ENCODE measurements around the gene STARD6.
"Not testable (repeated sequence)": the region's sequence is repeated elsewhere in the genome, so short reads cannot be mapped to it uniquely, and the experiment has no call there.

STARD6 gene, protein sequence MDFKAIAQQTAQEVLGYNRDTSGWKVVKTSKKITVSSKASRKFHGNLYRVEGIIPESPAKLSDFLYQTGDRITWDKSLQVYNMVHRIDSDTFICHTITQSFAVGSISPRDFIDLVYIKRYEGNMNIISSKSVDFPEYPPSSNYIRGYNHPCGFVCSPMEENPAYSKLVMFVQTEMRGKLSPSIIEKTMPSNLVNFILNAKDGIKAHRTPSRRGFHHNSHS

GRCh38 chr18:54357660-54358494 is at the start of gene STARD6, which contains the start of gene C18orf54:
Gene STARD6 (minus strand): TSS chr18:54357858. CDS start chr18:54354573, 3,285 bp downstream.
Gene C18orf54 (plus strand): TSS chr18:54357906. CDS start chr18:54360573, 2,667 bp downstream.
- peak; percentile 41 for DNase-seq (ENCODE audit: low read depth)

DNA sequence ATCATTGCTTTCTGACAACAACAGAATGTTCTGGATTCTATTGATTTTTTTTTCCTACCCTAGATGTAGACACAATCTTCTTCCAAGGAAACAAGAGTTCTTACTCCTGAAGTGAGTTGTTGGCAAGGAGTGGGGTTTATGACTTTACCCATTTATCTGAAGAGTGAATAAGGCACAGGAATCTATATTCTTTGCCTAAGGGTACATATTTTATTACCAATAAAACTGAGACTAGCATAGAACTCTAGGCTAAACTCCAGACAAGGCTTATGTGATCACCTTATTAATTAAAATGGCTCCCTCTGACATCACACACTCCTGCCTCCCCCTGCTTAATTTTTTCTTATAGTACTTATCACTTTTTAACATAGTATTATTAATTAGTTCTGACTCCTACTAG is 47.6 kb upstream of the STARD6 start:
- DNase-seq (ENCODE audit: low read depth), result no peak

DNA sequence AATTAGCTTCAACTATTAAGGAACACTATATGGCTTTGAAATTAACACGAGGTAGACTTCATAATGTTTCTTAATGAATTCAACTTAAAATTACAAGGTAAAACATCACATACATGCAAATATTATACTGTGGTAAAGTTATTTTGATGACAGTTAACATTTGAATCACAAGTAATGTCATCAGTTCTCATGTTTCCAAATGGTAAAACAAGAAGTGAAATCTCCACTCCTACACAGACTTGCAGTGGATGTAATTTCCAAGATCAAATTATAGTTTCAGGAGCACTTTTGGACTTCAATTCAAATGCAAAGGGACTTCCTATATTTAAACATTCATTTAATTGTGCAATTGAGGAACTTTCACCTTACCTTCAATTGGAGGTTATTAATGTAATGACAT is 39.1 kb upstream of the STARD6 start:
- no peak for DNase-seq (ENCODE audit: low read depth)

DNA sequence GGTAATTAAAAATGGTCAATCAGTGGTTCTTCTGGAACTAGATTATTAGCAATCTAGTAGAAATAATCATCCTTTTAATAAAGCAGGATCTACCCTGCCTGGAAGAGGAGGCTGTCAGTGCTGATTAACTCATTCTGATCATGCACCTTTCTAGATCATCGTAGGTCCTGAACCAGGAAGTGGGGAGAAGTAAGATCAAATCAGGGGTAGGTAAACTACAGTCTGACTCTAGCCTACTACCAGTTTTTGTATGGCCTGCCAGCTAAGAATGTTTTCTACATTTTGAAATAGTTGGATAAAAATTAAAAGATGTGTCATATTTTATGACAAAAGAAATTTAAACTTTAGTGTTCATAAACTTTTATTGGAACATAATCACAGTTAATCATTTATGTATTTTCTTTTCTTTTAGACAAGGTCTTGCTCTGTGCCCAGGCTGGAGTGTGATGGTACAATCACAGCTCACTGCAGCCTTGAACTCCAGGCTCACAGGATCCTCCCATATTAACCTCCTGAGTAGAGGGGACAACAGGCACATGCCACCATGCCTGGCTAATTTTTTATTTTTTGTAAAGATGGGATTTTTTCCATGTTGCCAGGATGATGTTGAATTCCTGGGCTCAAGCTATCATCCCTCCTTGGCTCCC is 36.1 kb upstream of the STARD6 start:
- DNase-seq (ENCODE audit: low read depth), result no peak

DNA sequence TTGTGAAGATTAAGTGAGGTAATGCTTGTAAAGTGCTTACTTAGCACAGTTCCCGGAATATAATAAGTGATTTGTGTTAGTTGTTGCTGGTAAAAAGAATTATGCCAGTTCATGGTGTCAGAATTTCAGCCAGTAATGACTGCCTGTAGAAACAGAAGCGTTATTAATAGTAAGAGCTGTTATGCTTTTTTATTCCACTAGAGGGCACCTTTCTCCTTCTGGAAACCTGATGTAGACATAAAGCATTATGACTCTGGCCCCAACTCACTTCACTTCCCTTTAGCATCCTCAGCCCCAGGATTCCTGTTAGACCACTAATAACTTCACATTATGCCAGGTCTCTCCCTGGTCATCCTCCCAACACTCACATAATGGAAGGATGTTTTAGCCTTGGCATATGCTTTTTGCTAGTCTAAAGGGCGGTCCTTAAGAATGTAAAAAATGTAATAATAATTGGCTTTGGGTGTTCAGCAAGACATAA is 34.9 kb upstream of the STARD6 start:
- DNase-seq (ENCODE audit: low read depth), result peak; percentile 36

GRCh38 chr18:54390838-54391237 is 33.2 kb upstream of the STARD6 start:
- DNase-seq (ENCODE audit: low read depth), result no peak

GRCh38 chr18:54389143-54389505 is 31.5 kb upstream of the STARD6 start:
- no peak for DNase-seq (ENCODE audit: low read depth)

GRCh38 chr18:54388203-54389142 is 30.8 kb upstream of the STARD6 start:
- DNase-seq (ENCODE audit: low read depth), result peak; percentile 61

DNA sequence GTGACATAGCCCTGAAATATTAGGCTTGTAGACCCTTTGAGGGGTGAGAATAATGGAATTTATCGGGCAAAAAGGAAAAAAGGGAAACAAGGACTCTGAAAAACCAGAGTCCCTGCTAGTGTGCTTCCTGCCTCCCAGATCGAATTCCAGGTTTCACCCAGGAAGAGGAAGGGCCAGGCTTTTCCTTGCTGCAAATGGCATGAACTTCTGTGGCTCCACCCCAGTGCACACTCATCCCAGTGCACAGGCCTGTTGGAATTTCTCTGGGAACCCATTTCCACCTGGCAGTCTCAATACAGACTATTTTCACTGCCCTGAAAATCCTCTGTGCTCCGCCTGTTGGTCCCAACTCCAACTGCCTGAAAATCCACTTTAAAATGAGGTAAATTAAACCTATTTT is 30.0 kb upstream of the STARD6 start:
- DNase-seq (ENCODE audit: low read depth), result peak; percentile 9

DNA sequence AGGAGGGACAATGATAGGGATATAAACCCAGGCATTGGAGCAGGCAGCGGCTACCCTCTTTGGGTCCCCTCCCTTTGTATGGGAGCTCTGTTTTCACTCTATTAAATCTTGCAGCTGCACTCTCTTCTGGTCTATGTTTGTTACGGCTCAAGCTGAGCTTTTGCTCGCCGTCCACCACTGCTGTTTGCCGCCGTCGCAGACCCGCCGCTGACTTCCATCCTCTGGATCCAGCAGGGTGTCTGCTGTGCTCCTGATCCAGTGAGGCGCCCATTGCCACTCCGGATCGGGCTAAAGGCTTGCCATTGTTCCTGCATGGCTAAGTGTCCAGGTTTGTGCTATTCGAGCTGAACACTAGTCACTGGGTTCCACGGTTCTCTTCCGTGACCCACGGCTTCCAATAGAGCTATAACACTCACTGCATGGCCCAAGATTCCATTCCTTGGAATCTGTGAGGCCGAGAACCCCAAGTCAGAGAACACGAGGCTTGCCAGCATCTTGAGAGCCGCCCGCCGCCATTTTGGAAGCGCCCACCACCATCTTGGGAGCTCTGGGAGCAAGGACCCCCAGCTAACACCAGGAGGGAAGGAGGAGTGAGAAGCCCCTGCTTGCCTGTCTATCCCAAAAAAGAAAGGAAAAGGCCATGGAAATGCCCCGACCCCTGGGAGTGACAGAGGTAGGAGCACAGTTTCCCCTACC is 29.3 kb upstream of the STARD6 start:
- DNase-seq (ENCODE audit: low read depth), result not testable (repeated sequence)

DNA sequence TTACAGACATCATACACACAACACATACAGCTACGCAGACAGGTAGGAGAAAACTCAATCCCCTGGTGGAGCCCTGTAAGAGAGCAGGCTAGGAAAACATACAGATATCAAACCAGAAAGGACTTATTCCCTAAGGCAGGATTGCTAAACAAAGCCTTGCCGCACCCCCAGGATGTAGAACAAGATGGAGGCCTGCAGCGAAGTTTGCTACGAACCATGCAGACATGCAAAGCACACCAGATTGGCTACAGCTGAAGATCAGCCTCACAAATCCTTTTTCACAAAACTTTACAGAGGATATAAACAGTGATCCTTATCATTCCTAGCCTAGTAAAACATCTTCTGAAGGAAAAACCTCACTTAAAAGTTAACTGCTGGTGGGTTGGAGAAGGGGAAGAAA is 28.4 kb upstream of the STARD6 start:
- no peak for DNase-seq (ENCODE audit: low read depth)

- DNase-seq (ENCODE audit: low read depth), result no peak
These were observed 25.1 kb upstream of the STARD6 start for GRCh38 chr18:54382733-54383252.

GRCh38 chr18:54382076-54382475 is 24.4 kb upstream of the STARD6 start:
- no peak for DNase-seq (ENCODE audit: low read depth)

DNA sequence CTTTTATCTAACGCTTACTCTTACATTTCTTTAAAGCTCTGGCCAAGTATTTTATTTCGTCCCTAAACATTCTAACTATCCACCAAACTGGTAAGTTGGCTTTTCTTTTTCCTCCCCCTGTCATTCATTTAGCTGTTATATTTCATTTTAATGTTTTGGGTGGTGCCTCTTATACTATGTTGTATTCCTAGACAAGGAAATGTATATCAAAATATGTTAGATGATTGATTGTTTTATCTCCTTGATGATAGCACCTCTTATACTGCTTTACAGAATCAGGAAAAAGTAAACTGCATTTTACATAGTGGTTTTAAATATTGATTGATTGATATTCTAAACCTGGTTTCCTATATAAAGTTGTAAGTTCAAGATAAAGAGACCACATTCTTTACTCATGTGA is 24.0 kb upstream of the STARD6 start:
- DNase-seq (ENCODE audit: low read depth), result no peak

- no peak for DNase-seq (ENCODE audit: low read depth)
These were observed 20.4 kb upstream of the STARD6 start for GRCh38 chr18:54378057-54378456.

- no peak for DNase-seq (ENCODE audit: low read depth)
These were observed 2.7 kb upstream of the STARD6 start for GRCh38 chr18:54360406-54360805.

- no peak for DNase-seq (ENCODE audit: low read depth)
These were observed 1.6 kb upstream of the STARD6 start for GRCh38 chr18:54359233-54359632.

GRCh38 chr18:54358495-54359040 is 910 bp upstream of the STARD6 start:
- peak; percentile 3 for DNase-seq (ENCODE audit: low read depth)

DNA sequence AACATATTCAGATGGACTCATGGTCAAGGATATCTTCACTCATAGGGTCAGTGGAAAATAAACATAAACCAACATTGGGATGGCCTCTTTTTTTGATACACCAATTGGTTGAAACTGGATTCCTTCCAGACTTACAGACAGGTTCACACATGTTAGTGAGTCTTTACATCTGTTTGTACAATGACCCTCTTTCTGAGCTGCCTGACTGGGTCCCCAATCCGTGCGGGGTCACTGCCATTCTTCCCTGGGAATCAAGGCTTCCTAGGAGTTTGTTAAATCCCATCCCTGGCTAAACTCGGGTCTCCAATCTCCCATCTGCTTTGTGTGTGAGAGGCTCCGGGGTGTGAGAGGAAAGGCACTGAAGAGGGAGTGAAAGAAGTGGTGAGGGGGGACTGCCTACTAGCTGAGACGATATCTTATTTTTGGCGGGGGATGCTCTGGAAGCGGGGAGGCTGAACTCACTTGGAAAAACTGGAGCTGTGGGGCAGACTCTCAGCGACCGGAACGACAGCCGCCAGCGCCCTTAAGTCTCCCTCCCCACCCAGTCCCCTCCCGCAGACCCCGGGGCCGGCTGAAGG is 487 bp downstream of the STARD6 start:
- DNase-seq (ENCODE audit: low read depth), result peak; percentile 0

GRCh38 chr18:54351186-54351585 is 6.5 kb downstream of the STARD6 start:
- DNase-seq (ENCODE audit: low read depth), result no peak

All from HS-5 (cell line).